HG03378 (cell line): Measurements from ENCODE around the gene COX7B.
"Not testable (repeated sequence)": the region's sequence is repeated elsewhere in the genome, so short reads cannot be mapped to it uniquely, and the experiment has no call there.

Source experiments
- ATAC-seq: cut with Tn5 transposase; IDR thresholded peaks from one replicate; pipeline ENCODE4 v1.9.1; 2021; ENCODE audit warnings: mild to moderate bottlenecking, moderate library complexity; ENCODE audit not compliant: unreplicated experiment

Gene COX7B

DNA sequence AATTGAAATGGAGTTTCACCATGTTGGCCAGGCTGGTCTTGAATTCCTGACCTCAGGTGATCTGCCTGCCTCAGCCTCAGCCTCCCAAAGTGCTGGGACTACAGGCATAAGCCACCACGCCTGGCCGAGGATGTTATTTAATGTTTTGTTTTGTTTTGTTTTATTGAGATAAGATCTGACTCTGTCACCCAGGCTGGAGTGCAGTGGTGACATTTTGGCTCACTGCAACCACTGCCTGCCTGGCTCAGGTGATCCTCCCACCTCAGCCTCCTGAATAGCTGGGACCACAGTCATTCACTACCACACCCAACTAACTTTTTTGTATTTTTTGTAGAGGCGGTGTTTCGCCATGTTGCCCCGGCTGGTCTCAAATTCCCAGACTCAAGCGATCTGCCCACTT is 45.8 kb downstream of the COX7B start:
- not testable (repeated sequence) for ATAC-seq

DNA sequence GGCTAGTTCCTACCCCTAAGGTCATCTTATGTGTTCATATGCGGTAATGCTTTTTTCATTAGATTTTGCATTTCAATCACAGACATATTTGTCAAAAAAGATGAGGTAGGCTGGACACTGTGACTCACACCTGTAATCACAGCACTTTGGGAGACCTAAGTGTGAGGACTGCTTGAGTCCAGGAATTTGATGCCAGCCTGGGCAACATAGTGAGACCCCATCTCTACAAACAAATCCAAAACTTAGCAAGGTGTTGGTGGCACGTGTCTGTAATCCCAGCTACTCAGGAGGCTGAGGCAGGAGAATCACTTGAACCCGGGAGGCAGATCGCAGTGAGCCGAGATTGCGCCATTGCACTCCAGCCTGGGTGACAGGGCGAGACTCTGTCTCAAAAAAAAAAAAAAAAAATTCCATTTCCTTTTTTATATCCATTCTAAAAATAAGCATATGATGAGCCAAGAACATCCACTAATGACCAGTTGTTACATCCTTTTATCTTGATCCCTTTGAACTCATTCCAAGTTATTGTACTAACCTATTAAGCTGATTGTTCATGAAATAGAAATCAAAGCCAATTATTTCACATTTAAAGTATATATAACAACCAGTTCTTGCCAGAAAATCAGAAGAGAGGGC is 46.8 kb downstream of the COX7B start:
- ATAC-seq, result no peak

DNA sequence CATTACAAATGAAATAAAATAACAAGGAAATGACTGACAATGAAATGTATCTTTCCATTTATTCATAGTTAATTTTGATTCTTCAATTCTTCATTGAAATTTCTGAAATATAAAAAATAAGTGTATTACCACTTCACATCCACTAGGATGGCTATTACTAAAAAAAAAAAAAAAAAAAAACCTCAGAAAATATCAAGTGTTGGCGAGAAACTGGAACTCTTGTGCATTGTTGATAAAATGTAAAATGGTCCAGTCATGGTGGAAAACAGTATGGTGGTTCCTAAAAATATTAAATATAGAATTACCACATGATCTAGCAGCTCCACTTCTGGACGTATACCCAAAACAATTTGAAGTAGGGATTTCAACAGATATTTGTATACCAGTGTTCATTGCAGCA is 47.3 kb downstream of the COX7B start:
- no peak for ATAC-seq

- no peak for ATAC-seq
Measured at GRCh38 chrX:77949840-77950239, 50.6 kb downstream of the COX7B start.

DNA sequence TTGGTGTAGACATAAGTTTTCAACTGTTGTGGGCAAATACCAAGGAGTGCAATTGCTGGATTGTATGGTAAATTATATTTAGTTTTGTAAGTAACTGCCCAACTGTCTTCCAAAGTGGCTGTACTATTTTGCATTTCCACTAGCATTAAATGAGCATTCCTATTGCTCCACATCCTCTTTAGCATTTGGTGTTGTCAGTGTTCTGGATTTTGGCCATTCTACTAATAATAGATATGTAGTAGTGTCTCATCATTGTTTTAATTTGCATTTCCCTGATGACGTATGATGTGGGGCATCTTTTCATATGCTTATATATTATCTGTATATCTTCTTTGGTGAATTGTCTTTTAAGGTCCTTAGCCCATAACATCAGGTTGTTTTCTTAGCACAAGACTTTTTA is 52.9 kb downstream of the COX7B start:
- ATAC-seq, result no peak

DNA sequence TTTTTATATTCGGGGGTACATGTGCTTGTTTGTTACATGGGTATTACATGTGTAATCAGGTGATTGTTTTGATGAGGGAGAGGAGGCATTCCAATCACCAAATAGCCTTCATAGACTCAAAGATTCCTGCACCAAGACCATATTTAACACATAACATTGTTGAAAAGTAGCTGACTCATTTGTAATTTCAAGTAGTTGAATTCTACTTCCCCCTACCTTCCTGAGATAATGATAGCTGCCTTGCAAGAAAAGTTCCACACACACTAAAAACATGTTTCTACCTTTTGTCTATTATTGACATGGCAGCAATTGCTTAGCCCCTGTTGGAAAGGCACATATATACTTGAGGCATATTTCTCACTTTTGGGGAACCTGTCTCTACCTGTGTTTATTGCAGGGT is 54.0 kb downstream of the COX7B start:
- no peak for ATAC-seq

GRCh38 chrX:77953708-77954107 is 54.4 kb downstream of the COX7B start:
- ATAC-seq, result no peak
